ENCODE data around the gene ADAP2. TPM values are rescaled to one million over a fixed set of nuclear protein-coding genes. Genes with fewer than 3 reads are reported as not detected.

ADAP2 gene
- total and polyA plus RNA-seq, 2 experiments from 2014 or later, result 0.94 TPM

- TF ChIP-seq, protein P1, sequence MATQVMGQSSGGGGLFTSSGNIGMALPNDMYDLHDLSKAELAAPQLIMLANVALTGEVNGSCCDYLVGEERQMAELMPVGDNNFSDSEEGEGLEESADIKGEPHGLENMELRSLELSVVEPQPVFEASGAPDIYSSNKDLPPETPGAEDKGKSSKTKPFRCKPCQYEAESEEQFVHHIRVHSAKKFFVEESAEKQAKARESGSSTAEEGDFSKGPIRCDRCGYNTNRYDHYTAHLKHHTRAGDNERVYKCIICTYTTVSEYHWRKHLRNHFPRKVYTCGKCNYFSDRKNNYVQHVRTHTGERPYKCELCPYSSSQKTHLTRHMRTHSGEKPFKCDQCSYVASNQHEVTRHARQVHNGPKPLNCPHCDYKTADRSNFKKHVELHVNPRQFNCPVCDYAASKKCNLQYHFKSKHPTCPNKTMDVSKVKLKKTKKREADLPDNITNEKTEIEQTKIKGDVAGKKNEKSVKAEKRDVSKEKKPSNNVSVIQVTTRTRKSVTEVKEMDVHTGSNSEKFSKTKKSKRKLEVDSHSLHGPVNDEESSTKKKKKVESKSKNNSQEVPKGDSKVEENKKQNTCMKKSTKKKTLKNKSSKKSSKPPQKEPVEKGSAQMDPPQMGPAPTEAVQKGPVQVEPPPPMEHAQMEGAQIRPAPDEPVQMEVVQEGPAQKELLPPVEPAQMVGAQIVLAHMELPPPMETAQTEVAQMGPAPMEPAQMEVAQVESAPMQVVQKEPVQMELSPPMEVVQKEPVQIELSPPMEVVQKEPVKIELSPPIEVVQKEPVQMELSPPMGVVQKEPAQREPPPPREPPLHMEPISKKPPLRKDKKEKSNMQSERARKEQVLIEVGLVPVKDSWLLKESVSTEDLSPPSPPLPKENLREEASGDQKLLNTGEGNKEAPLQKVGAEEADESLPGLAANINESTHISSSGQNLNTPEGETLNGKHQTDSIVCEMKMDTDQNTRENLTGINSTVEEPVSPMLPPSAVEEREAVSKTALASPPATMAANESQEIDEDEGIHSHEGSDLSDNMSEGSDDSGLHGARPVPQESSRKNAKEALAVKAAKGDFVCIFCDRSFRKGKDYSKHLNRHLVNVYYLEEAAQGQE (IDR thresholded peaks at IDR 0.05; ENCODE audit: unreplicated experiment), result no peak
- TF ChIP-seq ZNF114 (CRISPR knock-in tag; IDR thresholded peaks at IDR 0.05), result no peak
- no peak for TF ChIP-seq ZNF331 (CRISPR knock-in tag; IDR thresholded peaks at IDR 0.05; ENCODE audit: low read depth)
- TF ChIP-seq, protein P2, sequence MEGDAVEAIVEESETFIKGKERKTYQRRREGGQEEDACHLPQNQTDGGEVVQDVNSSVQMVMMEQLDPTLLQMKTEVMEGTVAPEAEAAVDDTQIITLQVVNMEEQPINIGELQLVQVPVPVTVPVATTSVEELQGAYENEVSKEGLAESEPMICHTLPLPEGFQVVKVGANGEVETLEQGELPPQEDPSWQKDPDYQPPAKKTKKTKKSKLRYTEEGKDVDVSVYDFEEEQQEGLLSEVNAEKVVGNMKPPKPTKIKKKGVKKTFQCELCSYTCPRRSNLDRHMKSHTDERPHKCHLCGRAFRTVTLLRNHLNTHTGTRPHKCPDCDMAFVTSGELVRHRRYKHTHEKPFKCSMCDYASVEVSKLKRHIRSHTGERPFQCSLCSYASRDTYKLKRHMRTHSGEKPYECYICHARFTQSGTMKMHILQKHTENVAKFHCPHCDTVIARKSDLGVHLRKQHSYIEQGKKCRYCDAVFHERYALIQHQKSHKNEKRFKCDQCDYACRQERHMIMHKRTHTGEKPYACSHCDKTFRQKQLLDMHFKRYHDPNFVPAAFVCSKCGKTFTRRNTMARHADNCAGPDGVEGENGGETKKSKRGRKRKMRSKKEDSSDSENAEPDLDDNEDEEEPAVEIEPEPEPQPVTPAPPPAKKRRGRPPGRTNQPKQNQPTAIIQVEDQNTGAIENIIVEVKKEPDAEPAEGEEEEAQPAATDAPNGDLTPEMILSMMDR (conservative IDR thresholded peaks at IDR 0.05; ENCODE audit: low read depth in 2 of 2), result no peak
- no peak for TF ChIP-seq EZH2 (IDR thresholded peaks at IDR 0.05; ENCODE audit: low read depth, unreplicated experiment)
- no peak for TF ChIP-seq POLR2AphosphoS5 (IDR thresholded peaks at IDR 0.05; ENCODE audit: low read depth)
Observed at GRCh38 chr17:30886187-30886586, 35.6 kb upstream of the ADAP2 start (continued).

DNA sequence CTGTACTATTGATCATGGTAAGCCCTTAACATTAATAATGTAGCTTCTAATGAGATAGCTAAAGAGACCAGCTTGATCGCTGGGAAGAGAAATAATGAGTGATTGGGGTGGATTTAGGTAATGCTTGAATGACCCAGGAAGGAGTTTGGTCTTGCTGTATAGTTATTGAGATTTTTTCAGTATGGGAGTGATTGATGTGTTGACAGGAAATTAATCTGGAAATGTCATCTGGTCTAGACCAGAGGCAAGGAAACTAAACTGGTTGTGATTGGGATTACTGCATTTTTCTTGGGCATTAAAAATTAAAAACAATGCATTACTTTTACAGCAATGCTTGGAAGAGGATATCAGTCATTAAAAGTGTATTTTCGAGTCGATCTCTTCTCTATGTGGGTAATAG lies 27.5 kb upstream of the ADAP2 start:
- Histone ChIP-seq H3K27me3 (ENCODE audit: insufficient read depth) (no peaks in the 10 kb centered on the region), H3K4me2 (no peak overlapping the region), H3K4me3 (no peak overlapping the region), H3K79me2 (replicated peaks; ENCODE audit: insufficient read depth) (no peaks in the 10 kb centered on the region), H2AFZ (no peak overlapping the region), H4K20me1 (replicated peaks; ENCODE audit: insufficient read depth) (peaks cover 7% of the 10 kb centered on the region), H3K4me1 (ENCODE audit: insufficient read depth) (no peaks in the 10 kb centered on the region), H3K9me2 (ENCODE audit: insufficient read depth) (no peaks in the 10 kb centered on the region), H3K27ac (ENCODE audit: low read depth) (no peak overlapping the region), H3K36me3 (ENCODE audit: insufficient read depth) (peaks cover 17% of the 10 kb centered on the region), H3F3A (replicated peaks; ENCODE audit: low read depth) (peaks cover 4% of the 10 kb centered on the region; the same call in 1 of the 2 replicates)
- Mint-ChIP-seq H3K4me3 (no peak overlapping the region), H3K27me3 (ENCODE audit: insufficient read depth, low read depth, poor library complexity) (no peaks in the 10 kb centered on the region), H3K9me3 (no peaks in the 10 kb centered on the region), H3K27ac (no peak overlapping the region), H3K4me1 (no peaks in the 10 kb centered on the region), H3K36me3 (ENCODE audit: low read depth) (peaks cover 36% of the 10 kb centered on the region)
- ATAC-seq, result no peak
- DNase-seq (ENCODE audit: low spot score), result no peak
- TF ChIP-seq, protein P1 (IDR thresholded peaks at IDR 0.05; ENCODE audit: unreplicated experiment), result no peak
- no peak for TF ChIP-seq NANOG (IDR thresholded peaks at IDR 0.05; ENCODE audit: borderline replicate concordance)
- no peak for TF ChIP-seq ZNF114 (CRISPR knock-in tag; IDR thresholded peaks at IDR 0.05)
- TF ChIP-seq, protein P3, sequence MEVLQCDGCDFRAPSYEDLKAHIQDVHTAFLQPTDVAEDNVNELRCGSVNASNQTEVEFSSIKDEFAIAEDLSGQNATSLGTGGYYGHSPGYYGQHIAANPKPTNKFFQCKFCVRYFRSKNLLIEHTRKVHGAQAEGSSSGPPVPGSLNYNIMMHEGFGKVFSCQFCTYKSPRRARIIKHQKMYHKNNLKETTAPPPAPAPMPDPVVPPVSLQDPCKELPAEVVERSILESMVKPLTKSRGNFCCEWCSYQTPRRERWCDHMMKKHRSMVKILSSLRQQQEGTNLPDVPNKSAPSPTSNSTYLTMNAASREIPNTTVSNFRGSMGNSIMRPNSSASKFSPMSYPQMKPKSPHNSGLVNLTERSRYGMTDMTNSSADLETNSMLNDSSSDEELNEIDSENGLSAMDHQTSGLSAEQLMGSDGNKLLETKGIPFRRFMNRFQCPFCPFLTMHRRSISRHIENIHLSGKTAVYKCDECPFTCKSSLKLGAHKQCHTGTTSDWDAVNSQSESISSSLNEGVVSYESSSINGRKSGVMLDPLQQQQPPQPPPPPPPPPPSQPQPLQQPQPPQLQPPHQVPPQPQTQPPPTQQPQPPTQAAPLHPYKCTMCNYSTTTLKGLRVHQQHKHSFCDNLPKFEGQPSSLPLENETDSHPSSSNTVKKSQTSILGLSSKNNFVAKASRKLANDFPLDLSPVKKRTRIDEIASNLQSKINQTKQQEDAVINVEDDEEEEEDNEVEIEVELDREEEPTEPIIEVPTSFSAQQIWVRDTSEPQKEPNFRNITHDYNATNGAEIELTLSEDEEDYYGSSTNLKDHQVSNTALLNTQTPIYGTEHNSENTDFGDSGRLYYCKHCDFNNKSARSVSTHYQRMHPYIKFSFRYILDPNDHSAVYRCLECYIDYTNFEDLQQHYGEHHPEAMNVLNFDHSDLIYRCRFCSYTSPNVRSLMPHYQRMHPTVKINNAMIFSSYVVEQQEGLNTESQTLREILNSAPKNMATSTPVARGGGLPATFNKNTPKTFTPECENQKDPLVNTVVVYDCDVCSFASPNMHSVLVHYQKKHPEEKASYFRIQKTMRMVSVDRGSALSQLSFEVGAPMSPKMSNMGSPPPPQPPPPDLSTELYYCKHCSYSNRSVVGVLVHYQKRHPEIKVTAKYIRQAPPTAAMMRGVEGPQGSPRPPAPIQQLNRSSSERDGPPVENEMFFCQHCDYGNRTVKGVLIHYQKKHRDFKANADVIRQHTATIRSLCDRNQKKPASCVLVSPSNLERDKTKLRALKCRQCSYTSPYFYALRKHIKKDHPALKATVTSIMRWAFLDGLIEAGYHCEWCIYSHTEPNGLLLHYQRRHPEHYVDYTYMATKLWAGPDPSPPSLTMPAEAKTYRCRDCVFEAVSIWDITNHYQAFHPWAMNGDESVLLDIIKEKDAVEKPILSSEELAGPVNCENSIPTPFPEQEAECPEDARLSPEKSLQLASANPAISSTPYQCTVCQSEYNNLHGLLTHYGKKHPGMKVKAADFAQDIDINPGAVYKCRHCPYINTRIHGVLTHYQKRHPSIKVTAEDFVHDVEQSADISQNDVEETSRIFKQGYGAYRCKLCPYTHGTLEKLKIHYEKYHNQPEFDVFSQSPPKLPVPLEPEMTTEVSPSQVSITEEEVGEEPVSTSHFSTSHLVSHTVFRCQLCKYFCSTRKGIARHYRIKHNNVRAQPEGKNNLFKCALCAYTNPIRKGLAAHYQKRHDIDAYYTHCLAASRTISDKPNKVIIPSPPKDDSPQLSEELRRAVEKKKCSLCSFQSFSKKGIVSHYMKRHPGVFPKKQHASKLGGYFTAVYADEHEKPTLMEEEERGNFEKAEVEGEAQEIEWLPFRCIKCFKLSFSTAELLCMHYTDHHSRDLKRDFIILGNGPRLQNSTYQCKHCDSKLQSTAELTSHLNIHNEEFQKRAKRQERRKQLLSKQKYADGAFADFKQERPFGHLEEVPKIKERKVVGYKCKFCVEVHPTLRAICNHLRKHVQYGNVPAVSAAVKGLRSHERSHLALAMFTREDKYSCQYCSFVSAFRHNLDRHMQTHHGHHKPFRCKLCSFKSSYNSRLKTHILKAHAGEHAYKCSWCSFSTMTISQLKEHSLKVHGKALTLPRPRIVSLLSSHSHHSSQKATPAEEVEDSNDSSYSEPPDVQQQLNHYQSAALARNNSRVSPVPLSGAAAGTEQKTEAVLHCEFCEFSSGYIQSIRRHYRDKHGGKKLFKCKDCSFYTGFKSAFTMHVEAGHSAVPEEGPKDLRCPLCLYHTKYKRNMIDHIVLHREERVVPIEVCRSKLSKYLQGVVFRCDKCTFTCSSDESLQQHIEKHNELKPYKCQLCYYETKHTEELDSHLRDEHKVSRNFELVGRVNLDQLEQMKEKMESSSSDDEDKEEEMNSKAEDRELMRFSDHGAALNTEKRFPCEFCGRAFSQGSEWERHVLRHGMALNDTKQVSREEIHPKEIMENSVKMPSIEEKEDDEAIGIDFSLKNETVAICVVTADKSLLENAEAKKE (CRISPR knock-in tag; IDR thresholded peaks at IDR 0.05), result no peak
- no peak for TF ChIP-seq EZH2phosphoT487 (IDR thresholded peaks at IDR 0.05; ENCODE audit: unreplicated experiment)
- no peak for TF ChIP-seq ZNF331 (CRISPR knock-in tag; IDR thresholded peaks at IDR 0.05; ENCODE audit: low read depth)

All from GM23338 (cell line).